WTC11 (cell line): ENCODE measurements around the gene C20orf144.

Experiments used
- CBFB ChIP-seq: sonication (generic); formaldehyde crosslinking; IDR thresholded peaks from 2 replicates; pipeline ENCODE4 v1.8.1; 2022; ENCODE audit warnings: mild to moderate bottlenecking, low read depth, missing genetic modification reagents
- MAX ChIP-seq: sonication (generic); formaldehyde crosslinking; IDR thresholded peaks from 2 replicates; pipeline ENCODE4 v1.8.0; 2022; ENCODE audit warnings: mild to moderate bottlenecking, missing genetic modification reagents
- MXD4 ChIP-seq: fragments of 250-450 bp; sonication (Bioruptor Pico); IDR thresholded peaks from 2 replicates; pipeline ENCODE4 v1.8.0; 2021; ENCODE audit warnings: mild to moderate bottlenecking, moderate library complexity, borderline replicate concordance
- TF ChIP-seq, protein P1 (sequence below): fragments of 200-600 bp; IDR thresholded peaks from 2 replicates; pipeline ENCODE4 v1.8.0; 2022; ENCODE audit warnings: antibody characterized with exemption
- TF ChIP-seq, protein P2 (sequence below): fragments of 250-450 bp; sonication (Bioruptor Pico); IDR thresholded peaks from 2 replicates; pipeline ENCODE4 v2.1.2; 2022; ENCODE audit warnings: mild to moderate bottlenecking, moderate library complexity
- TF ChIP-seq, protein P3 (sequence below): sonication (generic); formaldehyde crosslinking; IDR thresholded peaks from 2 replicates; pipeline ENCODE4 v1.8.0; 2023; ENCODE audit warnings: missing genetic modification reagents

DNA sequence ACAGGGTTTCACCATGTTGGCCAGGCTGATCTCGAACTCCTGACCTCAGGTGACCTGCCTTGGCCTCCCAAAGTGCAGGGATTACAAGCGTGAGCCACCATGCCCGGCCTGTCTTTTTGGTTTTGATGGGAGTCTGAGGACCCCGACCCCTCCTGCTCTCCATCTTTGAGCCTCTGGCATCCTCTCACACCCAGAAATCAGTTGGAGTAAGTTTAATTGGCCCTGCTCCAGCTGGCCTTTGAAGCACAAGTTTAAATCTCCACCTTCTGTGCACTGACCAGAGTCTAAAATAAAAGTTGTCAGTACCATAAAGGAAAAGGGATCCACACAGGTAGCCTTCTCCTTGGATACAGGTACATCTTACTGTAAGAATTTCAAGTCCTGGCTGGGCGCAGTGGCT, 15.9 kb upstream of the C20orf144 start:
- TF ChIP-seq, protein P1, sequence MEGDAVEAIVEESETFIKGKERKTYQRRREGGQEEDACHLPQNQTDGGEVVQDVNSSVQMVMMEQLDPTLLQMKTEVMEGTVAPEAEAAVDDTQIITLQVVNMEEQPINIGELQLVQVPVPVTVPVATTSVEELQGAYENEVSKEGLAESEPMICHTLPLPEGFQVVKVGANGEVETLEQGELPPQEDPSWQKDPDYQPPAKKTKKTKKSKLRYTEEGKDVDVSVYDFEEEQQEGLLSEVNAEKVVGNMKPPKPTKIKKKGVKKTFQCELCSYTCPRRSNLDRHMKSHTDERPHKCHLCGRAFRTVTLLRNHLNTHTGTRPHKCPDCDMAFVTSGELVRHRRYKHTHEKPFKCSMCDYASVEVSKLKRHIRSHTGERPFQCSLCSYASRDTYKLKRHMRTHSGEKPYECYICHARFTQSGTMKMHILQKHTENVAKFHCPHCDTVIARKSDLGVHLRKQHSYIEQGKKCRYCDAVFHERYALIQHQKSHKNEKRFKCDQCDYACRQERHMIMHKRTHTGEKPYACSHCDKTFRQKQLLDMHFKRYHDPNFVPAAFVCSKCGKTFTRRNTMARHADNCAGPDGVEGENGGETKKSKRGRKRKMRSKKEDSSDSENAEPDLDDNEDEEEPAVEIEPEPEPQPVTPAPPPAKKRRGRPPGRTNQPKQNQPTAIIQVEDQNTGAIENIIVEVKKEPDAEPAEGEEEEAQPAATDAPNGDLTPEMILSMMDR, result no peak
- TF ChIP-seq MAX (CRISPR knock-in tag) (no peak), MXD4 (CRISPR knock-in tag) (no peak), CBFB (CRISPR knock-in tag) (no peak)
- TF ChIP-seq, protein P2, sequence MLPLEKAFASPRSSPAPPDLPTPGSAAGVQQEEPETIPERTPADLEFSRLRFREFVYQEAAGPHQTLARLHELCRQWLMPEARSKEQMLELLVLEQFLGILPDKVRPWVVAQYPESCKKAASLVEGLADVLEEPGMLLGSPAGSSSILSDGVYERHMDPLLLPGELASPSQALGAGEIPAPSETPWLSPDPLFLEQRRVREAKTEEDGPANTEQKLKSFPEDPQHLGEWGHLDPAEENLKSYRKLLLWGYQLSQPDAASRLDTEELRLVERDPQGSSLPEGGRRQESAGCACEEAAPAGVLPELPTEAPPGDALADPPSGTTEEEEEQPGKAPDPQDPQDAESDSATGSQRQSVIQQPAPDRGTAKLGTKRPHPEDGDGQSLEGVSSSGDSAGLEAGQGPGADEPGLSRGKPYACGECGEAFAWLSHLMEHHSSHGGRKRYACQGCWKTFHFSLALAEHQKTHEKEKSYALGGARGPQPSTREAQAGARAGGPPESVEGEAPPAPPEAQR, result no peak
- TF ChIP-seq, protein P3, sequence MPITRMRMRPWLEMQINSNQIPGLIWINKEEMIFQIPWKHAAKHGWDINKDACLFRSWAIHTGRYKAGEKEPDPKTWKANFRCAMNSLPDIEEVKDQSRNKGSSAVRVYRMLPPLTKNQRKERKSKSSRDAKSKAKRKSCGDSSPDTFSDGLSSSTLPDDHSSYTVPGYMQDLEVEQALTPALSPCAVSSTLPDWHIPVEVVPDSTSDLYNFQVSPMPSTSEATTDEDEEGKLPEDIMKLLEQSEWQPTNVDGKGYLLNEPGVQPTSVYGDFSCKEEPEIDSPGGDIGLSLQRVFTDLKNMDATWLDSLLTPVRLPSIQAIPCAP, result no peak
